Endothelial cell of umbilical vein (primary cell): ENCODE results near the gene TRIM67.

Experiments used
- EZH2 ChIP-seq: IDR thresholded peaks from 2 replicates; pipeline ENCODE4 v1.6.1; 2012; ENCODE audit warnings: borderline replicate concordance, low read depth, mild to moderate bottlenecking, moderate library complexity, low read length, inconsistent platforms; ENCODE audit not compliant: severe bottlenecking
- JUN ChIP-seq: IDR thresholded peaks from 2 replicates; pipeline ENCODE4 v1.6.1; 2011; ENCODE audit warnings: borderline replicate concordance, low read depth; ENCODE audit not compliant: insufficient read length, insufficient read depth
- POLR2A ChIP-seq: IDR thresholded peaks from 2 replicates; pipeline ENCODE4 v1.6.1; 2012; ENCODE audit warnings: low read depth, mild to moderate bottlenecking, control low read depth, low read length
- POLR2AphosphoS5 ChIP-seq: IDR thresholded peaks from 2 replicates; pipeline ENCODE4 v1.6.1; 2012; ENCODE audit warnings: low read depth, mild to moderate bottlenecking, control low read depth, low read length, moderate library complexity; ENCODE audit not compliant: insufficient read depth
- TF ChIP-seq, protein P1 (sequence below), 2 donors: IDR thresholded peaks; 1 replicate in 1 of 2; 2 replicates in 1 of 2; pipeline ENCODE4 v1.5.1; 2011; ENCODE audit warnings: low read length in 2 of 2, mild to moderate bottlenecking in 2 of 2, moderate library complexity in 2 of 2, control low read depth in 1 of 2, inconsistent platforms in 1 of 2, low read depth in 1 of 2; ENCODE audit not compliant: insufficient read depth in 1 of 2; ENCODE audit errors: extremely low read depth in 1 of 2
- TF ChIP-seq, protein P2 (sequence below): IDR thresholded peaks from 2 replicates; pipeline ENCODE4 v1.6.1; 2011; ENCODE audit not compliant: insufficient read depth, insufficient read length

DNA sequence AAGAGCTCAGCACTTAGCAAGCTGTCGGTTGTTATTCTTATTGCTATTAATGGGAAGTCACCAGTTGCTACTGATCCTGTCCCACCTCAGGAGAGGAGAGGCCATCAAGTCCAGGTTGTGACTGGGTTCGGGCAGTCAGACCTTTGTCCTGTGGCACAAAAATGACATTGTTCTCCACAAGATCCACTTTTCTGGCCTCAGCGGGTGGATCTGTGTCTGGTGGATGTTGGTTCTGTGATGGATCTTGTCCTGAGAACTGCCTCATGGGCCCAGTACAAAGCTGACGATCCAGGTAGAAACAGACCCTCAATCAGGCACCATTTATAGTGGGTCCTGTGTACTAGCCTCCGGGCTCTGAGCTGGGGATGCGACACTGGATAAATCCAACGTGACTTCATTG is 26.9 kb downstream of the TRIM67 start:
- TF ChIP-seq, protein P1, sequence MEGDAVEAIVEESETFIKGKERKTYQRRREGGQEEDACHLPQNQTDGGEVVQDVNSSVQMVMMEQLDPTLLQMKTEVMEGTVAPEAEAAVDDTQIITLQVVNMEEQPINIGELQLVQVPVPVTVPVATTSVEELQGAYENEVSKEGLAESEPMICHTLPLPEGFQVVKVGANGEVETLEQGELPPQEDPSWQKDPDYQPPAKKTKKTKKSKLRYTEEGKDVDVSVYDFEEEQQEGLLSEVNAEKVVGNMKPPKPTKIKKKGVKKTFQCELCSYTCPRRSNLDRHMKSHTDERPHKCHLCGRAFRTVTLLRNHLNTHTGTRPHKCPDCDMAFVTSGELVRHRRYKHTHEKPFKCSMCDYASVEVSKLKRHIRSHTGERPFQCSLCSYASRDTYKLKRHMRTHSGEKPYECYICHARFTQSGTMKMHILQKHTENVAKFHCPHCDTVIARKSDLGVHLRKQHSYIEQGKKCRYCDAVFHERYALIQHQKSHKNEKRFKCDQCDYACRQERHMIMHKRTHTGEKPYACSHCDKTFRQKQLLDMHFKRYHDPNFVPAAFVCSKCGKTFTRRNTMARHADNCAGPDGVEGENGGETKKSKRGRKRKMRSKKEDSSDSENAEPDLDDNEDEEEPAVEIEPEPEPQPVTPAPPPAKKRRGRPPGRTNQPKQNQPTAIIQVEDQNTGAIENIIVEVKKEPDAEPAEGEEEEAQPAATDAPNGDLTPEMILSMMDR (IDR thresholded peaks at IDR 0.05; ENCODE audit: extremely low read depth in 1 of 2, insufficient read depth in 1 of 2, low read depth in 1 of 2, low read length in 2 of 2), result no peak
- TF ChIP-seq POLR2A, result no peak
- no peak for TF ChIP-seq EZH2
- TF ChIP-seq POLR2AphosphoS5, result no peak
- TF ChIP-seq, protein P2, sequence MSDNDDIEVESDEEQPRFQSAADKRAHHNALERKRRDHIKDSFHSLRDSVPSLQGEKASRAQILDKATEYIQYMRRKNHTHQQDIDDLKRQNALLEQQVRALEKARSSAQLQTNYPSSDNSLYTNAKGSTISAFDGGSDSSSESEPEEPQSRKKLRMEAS, result no peak
- TF ChIP-seq JUN, result no peak
